NCI-H446 (cell line): ENCODE measurements around the gene SYT7.

Source experiments
- DNase-seq, 2 experiments: peaks; one replicate each; lab custom pipeline; 2025; lab: John Stamatoyannopoulos, UW

The SYT7 gene

DNA sequence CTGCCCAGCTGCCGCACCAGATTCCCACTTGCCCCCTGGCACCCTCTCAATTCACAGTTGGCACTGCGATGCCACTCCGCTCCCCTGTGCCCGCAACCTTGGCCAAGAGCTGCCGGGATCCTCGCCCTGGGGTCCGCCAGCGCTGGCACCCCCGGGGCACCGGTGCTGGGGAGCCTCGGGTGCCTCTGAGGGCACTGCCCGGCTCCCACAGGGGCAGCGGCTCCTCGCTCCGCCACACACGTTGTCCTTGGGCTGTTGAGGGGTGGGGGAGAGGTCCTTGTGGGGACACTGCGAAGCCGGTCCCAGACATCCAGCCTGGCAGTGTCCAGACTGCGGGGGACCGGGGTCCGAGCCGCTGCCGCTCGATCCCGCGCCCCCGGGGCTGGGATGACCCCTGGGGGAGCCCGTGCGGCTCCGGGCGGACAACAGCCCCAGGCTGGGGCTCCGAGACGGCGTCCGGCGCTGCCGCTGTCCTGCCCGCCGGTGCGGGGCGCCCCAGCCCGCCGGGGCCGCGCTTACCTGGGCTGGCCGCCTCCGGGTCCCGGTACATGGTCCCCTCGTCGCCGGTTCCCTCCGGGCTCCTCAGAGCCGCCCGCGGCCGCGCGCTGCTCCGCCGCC lies 496 bp downstream of the SYT7 start:
- DNase-seq = no peak

DNA sequence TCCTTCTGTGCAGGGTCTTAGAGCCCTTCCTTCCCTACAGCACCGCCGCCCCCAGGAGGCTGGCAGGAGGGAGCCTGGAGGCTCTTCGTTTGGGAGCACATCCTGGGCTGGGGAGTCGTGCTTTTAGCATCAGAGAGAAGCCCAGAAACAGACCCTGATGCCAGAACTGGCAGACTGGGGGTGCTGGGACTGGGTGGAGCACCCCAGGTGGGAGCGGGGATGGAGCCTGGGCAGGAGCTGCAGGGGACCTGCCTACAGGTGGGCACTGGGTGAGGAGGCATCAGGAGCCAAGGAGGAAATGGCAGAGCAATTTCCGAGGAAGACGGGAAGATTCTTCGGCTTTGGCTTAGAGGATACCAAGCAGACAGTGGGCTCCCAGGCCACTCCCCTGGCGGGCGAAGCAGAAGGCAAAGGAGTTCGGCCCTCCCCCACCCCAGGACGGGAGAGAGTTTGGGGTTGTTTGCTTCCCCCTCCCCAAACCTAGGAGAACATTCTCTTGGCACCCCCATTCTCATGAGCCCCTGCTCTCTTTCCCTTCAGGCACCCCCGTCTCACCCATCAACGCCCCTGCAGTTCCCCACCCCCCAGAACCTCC lies 1.1 kb downstream of the SYT7 start:
- DNase-seq = peak in 1 of 2 experiments; percentile 28

DNA sequence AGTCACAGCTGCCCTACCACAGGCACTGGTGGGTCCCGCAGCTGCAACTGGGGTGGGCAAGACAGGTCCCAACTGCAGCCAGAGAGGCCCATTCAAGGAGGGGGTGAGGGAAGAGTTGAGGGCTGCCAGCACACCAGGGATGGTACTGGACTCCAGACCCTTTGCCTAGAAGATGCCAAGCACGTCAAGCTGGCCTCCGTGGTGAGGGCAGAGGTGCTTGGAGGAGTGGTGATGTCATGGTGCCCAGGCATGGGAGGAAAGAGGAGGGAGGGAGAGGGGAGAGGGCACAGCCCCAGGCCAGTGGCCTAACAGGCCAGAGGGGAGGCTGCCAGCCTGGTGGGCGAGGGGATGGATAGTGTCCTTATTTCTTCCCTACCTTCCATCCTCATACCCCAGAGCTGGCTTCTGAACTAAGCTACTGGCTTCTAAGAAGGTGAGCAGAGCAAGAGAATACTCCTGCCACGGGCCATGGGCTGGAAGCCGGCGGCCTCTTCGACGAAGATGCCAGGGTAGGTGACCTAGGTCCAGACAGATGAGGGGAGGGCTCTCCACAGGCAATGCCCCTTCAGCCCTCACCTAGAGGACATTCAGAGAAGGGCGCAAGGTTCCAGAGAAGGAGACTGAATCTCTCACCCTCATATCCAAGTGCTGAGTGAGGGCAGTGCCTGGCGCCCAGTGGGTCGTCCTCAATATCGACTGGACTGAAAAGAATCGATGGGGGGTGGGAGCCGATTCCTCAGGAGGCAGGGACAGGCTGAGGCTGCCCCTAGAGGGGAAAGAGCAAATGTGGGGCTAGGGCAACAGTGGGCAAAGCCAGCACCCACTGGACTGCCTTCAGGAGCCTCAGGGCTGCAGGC lies 1.8 kb downstream of the SYT7 start:
- no peak for DNase-seq

DNA sequence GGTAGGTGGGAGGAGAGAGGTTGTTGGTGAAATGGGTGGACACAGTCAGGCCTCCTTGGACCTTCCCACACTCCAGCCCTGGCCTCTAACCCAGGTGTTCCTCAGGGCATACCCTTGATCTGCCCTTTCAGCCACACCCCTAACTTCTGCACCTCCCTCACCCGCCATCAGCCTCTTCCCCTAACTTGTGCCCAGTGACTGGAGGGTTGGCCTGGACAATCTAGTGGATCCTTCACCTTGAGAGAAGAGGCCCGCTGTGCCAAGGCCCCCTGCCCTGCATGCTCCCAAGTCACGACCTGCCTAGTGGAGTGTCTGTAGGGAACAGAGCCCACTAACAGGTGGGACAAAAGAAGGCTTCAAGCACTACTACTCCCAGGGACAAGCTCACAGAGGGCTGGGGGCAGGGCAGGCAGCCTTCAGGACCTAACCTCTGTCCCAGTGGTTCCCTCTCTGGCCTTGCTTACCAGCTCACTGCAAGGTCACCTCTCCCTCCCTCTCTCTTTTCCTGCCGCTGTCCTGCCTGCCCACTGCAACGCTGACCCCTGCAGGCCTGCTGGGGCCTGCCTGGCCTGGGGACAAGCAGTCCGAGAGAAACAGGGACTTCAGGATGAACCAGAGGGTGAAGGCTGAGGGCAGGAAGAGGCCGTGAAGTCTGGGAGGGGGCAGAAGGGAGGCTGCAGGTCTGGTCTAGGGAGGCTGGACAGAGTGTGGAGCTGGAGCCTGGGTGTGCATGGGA lies 3.3 kb downstream of the SYT7 start:
- DNase-seq = peak in 1 of 2 experiments; percentile 26

DNA sequence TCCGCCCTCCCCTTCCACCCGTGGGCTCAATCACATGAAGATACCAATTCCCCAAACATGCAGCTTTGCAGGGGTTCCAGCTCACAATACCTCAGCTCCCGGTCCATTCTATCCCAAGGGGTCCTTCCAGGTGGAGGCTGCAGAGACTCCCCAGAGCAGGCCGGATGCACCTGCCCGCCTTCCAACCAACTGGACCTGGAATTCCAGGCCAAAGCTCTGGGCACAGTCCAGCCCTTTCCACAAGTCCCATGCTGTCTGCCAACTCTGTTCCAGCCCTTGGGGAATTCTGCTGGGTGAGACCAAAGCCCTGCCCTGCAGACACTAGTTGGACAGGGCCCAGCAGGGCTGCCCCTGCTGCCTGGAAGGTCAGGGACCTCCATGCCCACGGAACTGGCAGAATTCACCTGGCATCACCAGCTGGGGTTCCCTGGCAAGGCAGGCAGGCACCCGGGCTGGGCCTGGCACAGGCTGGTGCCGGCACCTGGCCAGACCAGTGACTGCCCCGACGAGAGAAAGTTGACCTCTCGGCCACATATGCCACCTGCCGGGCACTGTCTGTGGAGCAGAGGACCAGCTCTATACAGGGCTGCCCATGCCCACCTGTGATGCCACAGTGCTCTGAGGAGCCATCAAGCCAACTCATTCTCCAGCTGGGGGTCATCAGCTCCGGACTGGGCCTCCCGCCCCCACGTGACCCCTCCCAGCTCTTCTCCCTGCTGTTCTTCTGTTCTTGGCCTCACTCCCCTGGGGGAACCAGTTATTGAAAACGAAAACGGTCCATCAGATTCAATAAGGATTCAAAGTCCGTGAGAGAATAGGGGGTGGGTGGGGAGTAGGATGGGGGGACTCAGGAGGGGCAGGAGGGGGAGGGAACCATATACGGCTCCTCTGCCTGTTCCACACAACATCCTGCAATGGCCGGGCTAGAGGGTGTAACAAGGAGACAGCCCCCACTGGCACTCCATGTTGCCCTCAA lies 4.7 kb downstream of the SYT7 start:
- DNase-seq = no peak

DNA sequence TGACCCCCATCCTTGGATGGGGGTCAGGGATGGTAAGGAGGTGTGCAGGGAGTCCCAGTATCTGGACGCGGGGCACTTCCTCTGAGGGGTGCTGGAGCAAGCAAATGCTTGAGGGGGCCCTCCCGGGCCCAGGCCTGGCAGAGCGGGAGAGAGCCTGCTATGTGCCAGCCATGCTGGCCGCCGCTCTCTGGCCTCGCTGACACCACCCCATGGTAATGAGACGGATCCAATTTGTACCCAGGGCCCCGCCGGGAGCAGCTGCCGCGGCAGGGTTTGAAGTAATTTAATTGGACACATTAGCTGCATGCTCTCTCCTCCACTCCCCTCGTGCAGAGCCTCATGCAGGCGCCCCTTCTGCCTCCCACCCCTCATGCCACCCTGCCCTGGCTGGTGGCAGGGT lies 6.3 kb downstream of the SYT7 start:
- no peak for DNase-seq

DNA sequence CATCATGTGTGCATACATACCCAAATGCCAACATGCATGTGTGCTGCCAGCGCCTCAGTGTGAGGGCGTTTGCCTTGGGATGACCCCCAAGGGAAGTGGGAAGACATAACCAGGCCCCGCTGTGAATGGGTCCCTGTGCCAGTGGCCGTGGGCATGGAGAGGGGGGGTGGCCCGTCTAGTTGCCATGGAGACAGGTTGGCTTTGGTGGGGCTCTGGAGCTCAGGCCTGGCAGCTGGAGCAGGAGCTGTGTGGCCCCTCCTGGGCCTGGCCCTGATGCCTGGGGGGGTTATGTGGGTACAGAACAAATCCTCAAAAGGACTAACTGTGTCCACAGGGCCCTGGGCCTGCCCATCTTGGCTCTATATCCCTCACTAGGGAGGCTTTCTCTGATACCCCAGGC lies 8.0 kb downstream of the SYT7 start:
- peak in 1 of 2 experiments; percentile 32 for DNase-seq

DNA sequence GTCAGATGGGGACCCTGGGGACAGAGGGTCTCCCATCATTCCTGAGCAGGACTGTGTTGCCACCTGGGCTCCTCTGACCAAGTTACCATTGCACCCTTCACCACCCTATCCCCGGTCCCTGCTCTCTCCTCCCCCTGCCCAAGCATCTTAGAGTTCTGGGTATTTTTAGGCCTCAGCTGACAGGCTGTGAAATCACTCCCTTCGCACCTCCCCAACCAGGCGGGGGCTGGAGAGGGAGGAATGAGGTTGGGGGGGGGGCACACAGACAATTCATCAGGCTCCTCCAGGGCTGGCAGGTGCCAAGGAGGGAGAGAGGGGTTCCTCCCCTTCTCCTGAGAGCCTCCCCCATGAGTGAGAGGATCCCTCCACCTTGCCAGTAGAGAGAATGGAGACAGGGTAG lies 9.0 kb downstream of the SYT7 start:
- no peak for DNase-seq

DNA sequence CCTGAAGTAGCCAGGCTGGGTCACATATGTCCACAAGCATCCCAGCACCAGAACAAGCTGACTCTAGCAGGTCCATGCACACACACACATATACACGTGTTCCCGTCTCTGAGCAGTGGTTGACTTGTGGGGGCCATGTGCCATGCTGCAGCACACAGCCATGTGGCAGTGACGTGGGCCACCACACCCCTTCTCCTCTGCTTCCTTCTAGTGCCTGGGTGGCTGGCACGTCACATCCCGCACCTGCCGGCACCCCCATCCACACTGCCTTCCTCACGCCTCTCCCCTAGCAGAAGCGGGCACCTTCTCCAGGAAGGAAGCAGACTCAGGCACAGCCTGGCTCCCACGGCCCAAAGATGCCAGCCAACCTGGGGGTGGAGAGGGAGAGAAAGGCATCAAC lies 9.5 kb downstream of the SYT7 start:
- DNase-seq = no peak

DNA sequence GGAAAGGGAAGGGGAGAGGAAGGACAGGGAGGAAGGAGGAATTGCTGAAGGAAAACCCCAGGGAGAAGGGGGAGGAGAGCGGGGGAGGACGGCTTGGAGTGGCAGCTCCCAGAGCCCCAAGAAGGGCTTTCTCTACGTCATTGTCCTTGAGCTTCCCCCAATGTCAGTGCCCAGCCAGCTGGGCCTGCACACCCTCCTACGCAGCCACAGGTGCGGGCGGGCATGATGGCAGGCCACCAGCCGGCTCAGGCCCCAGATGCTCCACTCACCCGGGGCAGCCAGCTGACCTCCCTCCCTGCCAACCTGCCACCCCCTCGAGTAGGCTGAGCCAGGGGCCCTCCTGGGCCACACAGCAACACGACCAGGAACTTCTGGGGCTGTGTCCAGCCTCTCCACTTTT lies 11.2 kb downstream of the SYT7 start:
- no peak for DNase-seq

DNA sequence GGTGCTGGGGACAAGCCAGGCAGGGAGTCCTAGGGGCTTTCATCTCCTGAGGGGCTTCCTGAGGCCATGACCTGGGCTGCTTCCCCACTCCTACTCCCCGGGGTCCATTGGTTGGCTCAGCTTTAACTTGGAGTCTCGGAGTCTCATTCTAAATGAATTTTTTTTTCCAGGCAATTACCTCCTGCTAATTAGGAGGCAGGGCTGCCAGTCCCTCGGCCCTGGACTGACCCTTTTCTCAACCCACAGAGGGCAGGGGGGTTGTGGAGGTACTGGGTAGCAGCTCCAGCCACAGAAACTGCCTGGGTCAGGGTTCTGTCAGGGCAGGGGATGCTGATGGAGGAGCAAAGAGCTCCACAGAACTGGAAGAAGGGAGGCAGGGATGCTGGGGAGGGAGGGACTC lies 11.9 kb downstream of the SYT7 start:
- DNase-seq = no peak

DNA sequence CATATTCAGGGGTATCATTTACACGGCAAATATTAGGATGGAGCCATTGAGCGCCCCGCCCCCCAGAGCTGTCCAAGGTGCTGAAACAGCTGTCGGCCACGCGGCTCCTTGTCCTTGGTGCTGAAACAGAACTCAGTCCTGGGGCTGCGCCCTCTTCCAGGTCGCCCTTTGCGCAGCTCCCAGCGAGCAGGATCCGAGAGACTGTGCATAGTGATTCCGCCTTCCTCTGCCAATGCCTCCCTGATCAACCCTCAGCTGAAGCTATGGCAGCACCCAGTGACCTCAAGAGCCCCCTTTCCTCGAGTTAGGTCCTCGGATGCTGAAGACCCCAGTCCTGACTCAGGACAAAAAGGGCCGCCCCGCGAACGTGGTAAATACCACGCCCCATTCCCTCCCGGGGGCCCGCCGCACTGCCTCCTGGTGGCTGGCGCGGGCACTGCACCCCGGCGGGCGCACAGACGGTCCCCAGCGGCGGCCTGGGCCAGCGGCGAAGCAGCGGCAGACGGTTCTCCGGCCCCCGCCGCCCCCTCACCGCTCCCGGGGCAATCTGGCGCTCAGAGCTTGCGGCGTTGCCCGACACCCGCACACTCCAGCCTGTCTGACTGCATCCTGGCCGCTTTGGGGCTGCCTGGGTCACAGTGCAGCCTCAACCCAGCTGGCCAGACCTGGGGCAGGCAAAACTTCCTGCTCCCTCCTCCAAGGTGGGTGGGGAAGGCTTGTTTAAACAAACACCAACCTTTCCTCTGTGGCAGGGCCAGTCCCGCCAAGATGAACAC lies 13.4 kb downstream of the SYT7 start:
- no peak for DNase-seq

DNA sequence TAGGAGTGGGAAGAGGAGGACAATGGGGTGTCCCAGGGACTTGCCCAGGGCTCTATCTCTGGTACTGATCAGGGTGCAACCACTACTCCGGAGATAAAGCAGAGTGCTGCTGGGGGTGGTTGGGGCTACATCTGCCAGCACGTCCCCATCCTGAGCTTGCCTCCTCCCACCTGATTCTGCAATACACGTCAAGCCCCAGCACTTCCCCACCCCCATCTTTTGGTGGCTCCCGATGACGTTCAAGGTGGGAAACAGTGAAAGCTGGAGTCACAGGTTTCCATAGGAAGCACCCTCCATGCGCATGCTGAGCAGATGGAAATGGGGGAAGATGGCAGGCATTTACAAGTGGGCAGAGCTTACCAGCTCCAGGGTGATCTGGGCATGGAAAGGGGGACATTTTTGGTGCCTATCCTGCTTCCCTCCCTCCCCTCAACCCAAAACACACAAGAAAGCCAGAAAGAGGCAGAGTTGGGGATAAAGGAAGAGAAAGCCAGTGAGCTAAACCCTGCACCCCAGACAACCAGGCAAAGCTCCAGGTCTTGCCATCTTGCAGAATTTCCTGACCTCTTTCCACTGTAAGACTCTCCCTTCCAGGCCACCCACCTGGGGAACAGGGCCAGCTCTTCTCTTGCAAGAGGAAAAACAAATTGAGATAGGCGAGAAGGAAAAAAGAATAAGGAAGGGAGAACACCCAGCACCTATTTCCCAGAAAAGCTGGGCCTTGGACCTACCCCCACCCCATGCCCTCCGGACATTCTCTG lies 15.8 kb downstream of the SYT7 start:
- no peak for DNase-seq

DNA sequence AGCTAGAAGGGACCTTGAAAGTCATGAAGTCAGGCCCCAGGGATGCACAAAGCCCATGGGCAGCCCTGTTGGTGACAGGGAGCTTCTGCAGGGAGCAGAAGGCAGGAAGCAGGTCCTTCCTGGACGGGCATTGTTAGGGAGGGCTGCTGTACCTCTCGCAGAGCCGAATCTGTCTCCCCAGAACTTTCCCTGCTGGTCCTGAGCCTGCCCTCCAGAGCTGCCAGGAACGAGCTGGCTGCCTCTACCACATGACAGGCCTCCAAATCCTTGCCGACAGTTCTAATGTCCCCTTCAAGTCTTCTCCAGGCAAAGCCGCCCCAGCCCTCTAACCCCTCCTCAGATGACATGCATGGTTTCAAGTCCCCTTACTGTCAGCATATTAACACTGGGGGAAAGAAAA lies 20.1 kb downstream of the SYT7 start:
- DNase-seq = no peak

DNA sequence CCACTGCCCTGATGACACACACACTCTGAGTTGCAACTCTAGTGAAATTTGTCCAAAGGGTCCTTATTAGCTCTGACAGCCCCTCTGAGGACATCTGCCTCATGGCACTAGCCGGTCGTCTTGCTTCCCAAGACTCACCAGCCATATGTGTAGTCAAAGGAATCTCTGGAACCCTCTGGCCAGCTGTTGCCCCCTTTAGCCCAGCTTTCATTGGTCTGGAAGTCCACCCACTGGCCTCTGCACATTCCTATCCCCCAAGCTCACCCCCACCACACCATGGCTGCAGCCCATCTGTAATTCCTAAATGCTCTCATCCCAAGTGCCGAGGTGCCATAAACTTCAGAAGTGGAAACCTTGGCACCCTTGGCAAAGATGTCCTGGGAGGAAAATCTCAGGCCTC lies 24.3 kb downstream of the SYT7 start:
- no peak for DNase-seq

DNA sequence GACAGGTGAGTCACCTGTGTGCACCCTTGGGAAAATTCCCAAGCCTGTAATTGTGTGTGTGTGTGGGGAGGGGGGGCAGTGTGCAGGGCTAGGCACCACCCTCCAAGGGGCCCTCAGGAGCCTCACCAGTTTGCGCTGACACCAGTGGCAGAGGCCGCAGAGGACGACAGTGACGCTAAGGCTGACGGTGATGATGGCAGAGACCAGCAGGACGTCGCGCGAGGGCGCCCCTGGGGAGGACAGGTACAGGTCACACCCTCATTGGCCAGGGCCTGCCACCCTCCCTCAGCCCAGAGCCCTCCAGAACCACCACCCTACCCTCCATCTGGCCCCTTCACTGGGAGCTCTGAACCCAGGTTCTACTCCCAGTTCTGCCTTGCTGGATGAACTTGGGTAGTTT lies 24.9 kb downstream of the SYT7 start:
- DNase-seq = no peak

DNA sequence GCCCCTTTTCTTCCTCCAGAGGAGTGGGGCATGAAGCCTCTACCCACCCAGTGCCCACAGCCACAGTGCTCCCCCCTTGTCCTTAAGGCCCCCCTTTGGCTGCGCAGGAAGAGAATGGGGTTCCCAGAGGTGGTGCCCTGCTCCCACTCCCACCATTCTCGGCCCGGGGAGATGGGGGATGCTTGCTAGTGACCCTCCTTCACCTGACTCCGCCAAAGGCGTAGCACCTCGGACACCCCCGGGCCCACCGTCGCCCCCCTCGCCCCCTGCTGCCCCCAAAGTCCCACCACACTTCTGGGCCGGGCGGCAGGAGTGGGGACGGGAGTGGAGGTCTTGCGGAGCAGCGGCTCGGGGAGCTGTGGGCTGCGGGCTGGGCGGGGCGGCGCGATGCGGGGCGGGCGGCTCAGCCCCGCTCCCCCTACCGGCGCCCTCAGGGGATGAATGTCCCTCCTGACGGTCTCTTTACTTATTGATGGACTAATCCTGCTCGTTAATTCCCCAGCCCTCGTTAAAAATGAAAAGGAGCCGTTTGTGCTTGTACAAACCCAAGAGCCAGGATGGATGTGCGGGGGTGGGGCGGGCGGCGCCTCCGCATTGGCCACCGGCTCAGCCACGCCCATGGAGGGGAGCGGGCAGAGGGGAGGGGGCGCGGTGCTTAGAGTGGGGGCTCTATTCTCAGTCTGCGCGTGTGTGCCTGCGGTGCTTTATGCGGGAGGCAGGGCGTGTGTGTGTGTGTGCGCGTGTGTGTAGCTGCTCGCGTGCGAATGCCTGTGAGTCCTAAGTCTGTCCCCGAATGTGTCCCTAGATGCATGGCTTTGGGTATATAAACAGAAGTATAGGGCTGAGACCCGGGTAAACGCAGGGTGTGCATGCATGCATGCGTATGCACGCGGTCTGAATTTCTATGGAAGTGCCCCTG lies 25.6 kb downstream of the SYT7 start:
- no peak for DNase-seq

DNA sequence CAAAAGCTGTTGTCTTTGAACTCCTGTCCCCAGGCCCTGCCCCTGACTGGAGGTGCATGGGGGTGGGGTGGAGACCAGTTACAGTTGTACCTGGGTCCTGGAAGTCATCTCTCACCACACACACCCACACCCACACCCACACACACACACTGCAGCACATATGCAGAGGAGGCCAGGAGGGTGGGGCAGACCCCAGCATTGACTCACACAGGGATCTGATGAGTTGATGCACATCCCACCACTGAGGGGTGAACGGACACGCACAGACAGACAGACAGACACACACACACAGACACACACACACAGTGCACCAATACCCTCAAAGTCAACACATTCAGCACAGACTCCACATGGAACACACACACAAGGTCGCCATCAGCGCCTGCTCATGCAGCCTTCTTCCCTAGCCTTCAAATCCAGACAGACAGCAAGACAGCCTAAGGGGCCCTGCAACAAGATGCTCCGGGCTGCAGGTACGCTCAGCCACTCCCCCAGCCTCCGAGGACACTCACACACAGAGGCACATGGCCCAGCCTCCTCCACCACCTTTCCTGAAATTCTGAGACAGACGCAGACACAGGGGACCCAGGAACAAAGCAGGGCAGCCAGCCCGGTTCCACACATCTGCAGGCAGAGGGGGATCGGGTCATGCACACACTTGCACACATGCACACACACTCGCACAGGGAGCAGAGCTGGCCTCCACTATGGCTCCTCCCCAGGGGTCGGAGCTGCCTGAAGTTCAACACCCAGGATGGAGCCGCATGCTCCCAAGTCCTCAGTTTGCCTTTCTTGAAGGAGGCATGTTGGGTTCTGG lies 26.5 kb downstream of the SYT7 start:
- DNase-seq = no peak
